ENCODE results near the gene OR5B2. TPM values are rescaled to one million over a fixed set of nuclear protein-coding genes. Genes with fewer than 3 reads are reported as not detected.

OR5B2 gene
- total and polyA plus RNA-seq, 2 donors (not counting 1 experiment from before 2014, with no cell fraction given): 0.03 TPM; not detected in 1

GRCh38 chr11:58390551-58391063 is 37.3 kb downstream of the OR5B2 start:
- ChIA-PET POLR2A (no interaction called here), CTCF (no interaction called here)
- WGBS (ENCODE audit: insufficient coverage): 89% methylated on average over 18 of the region's 18 CpGs
- no peak overlapping the region for H3K4me3 ChIP-seq (ENCODE audit: control extremely low read depth in 1 of 5, extremely low read depth in 1 of 5, insufficient read depth in 1 of 5, low read depth in 2 of 5, low read length in 4 of 5)
- Mint-ChIP-seq H3K27ac (no peak overlapping the region), H3K4me3 (no peak overlapping the region), H3K4me1 (no peaks in the 10 kb centered on the region), H3K9me3 (ENCODE audit: insufficient read depth) (peaks cover 3% of the 10 kb centered on the region), H3K27me3 (peaks cover 4% of the 10 kb centered on the region)
- no peak overlapping the region for H3K4me2 ChIP-seq (replicated peaks; ENCODE audit: low read depth, low read length, poor library complexity, severe bottlenecking)
- no peak overlapping the region for H3K27ac ChIP-seq (ENCODE audit: low read length in 2 of 2)
- H3K27me3 ChIP-seq (replicated peaks in 1 of 4; ENCODE audit: control extremely low read depth in 1 of 4, control insufficient read depth in 3 of 4, insufficient read depth in 4 of 4, low read length in 3 of 4): no peaks in the 10 kb centered on the region
- H2AFZ ChIP-seq (ENCODE audit: insufficient read depth, low read depth, low read length, poor library complexity, severe bottlenecking): no peak overlapping the region
- intact Hi-C loops (cut with micrococcal nuclease): no loop called here
- no peak overlapping the region for H3K9ac ChIP-seq (ENCODE audit: low read length)
- H3K4me1 ChIP-seq (ENCODE audit: control insufficient read depth in 2 of 2, insufficient read depth in 2 of 2, low read length in 2 of 2): no peaks in the 10 kb centered on the region
- H3K36me3 ChIP-seq (replicated peaks in 1 of 2; ENCODE audit: control extremely low read depth in 1 of 2, control insufficient read depth in 1 of 2, extremely low read depth in 1 of 2, insufficient read depth in 2 of 2, low read length in 1 of 2): no peaks in the 10 kb centered on the region
- DNase-seq (no peak), ATAC-seq (ENCODE audit: low read depth) (no peak)
- H3K79me2 ChIP-seq (ENCODE audit: control insufficient read depth, insufficient read depth, low read length): no peaks in the 10 kb centered on the region
- no peaks in the 10 kb centered on the region for H4K20me1 ChIP-seq (ENCODE audit: control insufficient read depth, insufficient read depth, low read length, poor library complexity, severe bottlenecking)
- no peak for TF ChIP-seq EZH2 (IDR thresholded peaks at IDR 0.05; ENCODE audit: borderline replicate concordance, insufficient read depth, low read depth, low read length, poor library complexity, severe bottlenecking)
- TF ChIP-seq CTCF (IDR thresholded peaks at IDR 0.05): no peak
- peaks cover 0 to 6% (median 2%) of the 10 kb centered on the region in 3 donors for H3K9me3 ChIP-seq (ENCODE audit: control extremely low read depth in 1 of 3, control insufficient read depth in 2 of 3, insufficient read depth in 1 of 3, low read length in 2 of 3)

Other genes starting within 250 kb of the OR5B2 start
- not detected in 2 replicates for gene OR9Q2, start 239.1 kb downstream of the OR5B2 start, total RNA-seq
- not detected in 2 replicates for gene OR9Q2, start 239.1 kb downstream of the OR5B2 start, polyA plus RNA-seq
- not detected in 2 replicates for gene OR1S2, start 224.0 kb downstream of the OR5B2 start, total RNA-seq
- not detected in 2 replicates for gene OR1S2, start 224.0 kb downstream of the OR5B2 start, polyA plus RNA-seq
- gene OR1S1, start 215.4 kb downstream of the OR5B2 start, total RNA-seq: not detected in 2 replicates
- not detected in 2 replicates for gene OR1S1, start 215.4 kb downstream of the OR5B2 start, polyA plus RNA-seq
- not detected in 2 replicates for gene OR10Q1, start 199.2 kb downstream of the OR5B2 start, total RNA-seq
- not detected in 2 replicates for gene OR10Q1, start 199.2 kb downstream of the OR5B2 start, polyA plus RNA-seq
- gene OR10W1, start 159.9 kb downstream of the OR5B2 start, total RNA-seq: not detected in 2 replicates
- gene OR10W1, start 159.9 kb downstream of the OR5B2 start, polyA plus RNA-seq: not detected in 2 replicates
- gene OR5B17, start 69.1 kb downstream of the OR5B2 start, total RNA-seq: not detected in 2 replicates
- not detected in 2 replicates for gene OR5B17, start 69.1 kb downstream of the OR5B2 start, polyA plus RNA-seq
- gene OR5B3, start 21.2 kb downstream of the OR5B2 start, total RNA-seq: not detected in 2 replicates
- gene OR5B3, start 21.2 kb downstream of the OR5B2 start, polyA plus RNA-seq: not detected in 2 replicates
- not detected in 2 replicates for gene OR5B12, start 14.1 kb upstream of the OR5B2 start, total RNA-seq
- gene OR5B12, start 14.1 kb upstream of the OR5B2 start, polyA plus RNA-seq: not detected in 2 replicates
- 0.74 and 1.5 TPM in 2 replicates for gene OR5B21, start 80.0 kb upstream of the OR5B2 start, total RNA-seq
- gene OR5B21, start 80.0 kb upstream of the OR5B2 start, polyA plus RNA-seq: 0.10 TPM in 1 of 2 replicates, not detected in the other
- 209 and 213 TPM in 2 replicates for gene LPXN, start 147.7 kb upstream of the OR5B2 start, total RNA-seq
- gene LPXN, start 147.7 kb upstream of the OR5B2 start, polyA plus RNA-seq: 44.5 and 59.2 TPM in 2 replicates
- 50.3 and 51.2 TPM in 2 replicates for gene ZFP91, start 150.9 kb upstream of the OR5B2 start, total RNA-seq
- 14.4 and 30.2 TPM in 2 replicates for gene ZFP91, start 150.9 kb upstream of the OR5B2 start, polyA plus RNA-seq
- gene CNTF, start 194.5 kb upstream of the OR5B2 start, total RNA-seq: 4.8 and 5.9 TPM in 2 replicates
- 1.4 and 3.0 TPM in 2 replicates for gene CNTF, start 194.5 kb upstream of the OR5B2 start, polyA plus RNA-seq